ENCODE results near the gene SENP3. TPM values are rescaled to one million over a fixed set of nuclear protein-coding genes. Genes with fewer than 3 reads are reported as not detected.

Gene SENP3
- total RNA-seq, 4 donors from 2014 or later = 40.2 to 53.5 (median 51.6) TPM

DNA sequence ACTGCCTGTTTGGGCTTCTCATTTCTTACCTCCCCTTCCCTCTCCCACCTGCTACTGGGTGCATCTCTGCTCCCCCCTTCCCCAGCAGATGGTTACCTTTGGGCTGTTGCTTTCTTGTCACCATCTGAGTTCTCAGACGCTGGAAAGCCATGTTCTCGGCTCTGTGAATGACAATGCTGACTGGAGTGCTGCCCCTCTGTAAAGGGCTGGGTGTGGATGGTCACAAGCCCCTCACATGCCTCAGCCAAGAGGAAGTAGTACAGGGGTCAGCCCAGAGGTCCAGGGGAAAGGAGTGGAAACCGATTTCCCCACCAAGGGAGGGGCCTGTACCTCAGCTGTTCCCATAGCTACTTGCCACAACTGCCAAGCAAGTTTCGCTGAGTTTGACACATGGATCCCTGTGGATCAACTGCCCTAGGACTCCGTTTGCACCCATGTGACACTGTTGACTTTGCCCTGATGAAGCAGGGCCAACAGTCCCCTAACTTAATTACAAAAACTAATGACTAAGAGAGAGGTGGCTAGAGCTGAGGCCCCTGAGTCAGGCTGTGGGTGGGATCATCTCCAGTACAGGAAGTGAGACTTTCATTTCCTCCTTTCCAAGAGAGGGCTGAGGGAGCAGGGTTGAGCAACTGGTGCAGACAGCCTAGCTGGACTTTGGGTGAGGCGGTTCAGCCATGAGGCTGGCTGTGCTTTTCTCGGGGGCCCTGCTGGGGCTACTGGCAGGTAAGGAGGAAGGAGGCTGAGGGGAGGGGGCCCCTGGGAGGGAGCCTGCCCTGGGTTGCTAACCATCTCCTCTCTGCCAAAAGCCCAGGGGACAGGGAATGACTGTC lies 17.5 kb downstream of the SENP3 start, which contains the start of gene CD68:
Gene CD68 (plus strand): TSS at position 638 of the 833 bp plus-strand sequence. CDS start 40 bp downstream, at position 678.
- H3K9me3 ChIP-seq = no peaks in the 10 kb centered on the region
- TF ChIP-seq EP300 (IDR thresholded peaks at IDR 0.05) (no peak), POLR2AphosphoS5 (IDR thresholded peaks at IDR 0.05) (peak; percentile 19 to 69 (median 32)), CTCF (IDR thresholded peaks at IDR 0.05) (no peak), POLR2A (IDR thresholded peaks at IDR 0.05) (peak in 1 of 2 donors; percentile 58)
- peaks cover 88% of the 10 kb centered on the region for H3K4me1 ChIP-seq
- no peaks in the 10 kb centered on the region for H3K27me3 ChIP-seq
- peak in 1 of 2 donors; percentile 92 for DNase-seq (ENCODE audit: low spot score in 2 of 2)
- peak within 1 kb of the TSS; percentile 60 for H3K4me3 ChIP-seq
- H3K36me3 ChIP-seq = peaks cover 47% of the 10 kb centered on the region
- WGBS = 14% methylated on average over 7 of the region's 7 CpGs
- peak within 1 kb of the TSS; percentile 90 for H3K27ac ChIP-seq

DNA sequence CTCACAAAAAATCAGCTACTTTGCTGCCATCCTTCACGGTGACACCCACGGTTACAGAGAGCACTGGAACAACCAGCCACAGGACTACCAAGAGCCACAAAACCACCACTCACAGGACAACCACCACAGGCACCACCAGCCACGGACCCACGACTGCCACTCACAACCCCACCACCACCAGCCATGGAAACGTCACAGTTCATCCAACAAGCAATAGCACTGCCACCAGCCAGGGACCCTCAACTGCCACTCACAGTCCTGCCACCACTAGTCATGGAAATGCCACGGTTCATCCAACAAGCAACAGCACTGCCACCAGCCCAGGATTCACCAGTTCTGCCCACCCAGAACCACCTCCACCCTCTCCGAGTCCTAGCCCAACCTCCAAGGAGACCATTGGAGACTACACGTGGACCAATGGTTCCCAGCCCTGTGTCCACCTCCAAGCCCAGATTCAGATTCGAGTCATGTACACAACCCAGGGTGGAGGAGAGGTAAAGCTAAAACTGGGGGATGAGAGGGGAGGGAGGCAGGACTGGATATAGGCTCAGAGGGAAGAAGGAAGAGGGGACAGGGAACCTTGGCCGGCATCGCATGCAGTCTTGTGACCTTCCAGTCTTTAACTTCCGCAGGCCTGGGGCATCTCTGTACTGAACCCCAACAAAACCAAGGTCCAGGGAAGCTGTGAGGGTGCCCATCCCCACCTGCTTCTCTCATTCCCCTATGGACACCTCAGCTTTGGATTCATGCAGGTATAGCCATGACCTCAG lies 18.3 kb downstream of the SENP3 start:
- H3K4me3 ChIP-seq = peak overlapping the region; percentile 60

DNA sequence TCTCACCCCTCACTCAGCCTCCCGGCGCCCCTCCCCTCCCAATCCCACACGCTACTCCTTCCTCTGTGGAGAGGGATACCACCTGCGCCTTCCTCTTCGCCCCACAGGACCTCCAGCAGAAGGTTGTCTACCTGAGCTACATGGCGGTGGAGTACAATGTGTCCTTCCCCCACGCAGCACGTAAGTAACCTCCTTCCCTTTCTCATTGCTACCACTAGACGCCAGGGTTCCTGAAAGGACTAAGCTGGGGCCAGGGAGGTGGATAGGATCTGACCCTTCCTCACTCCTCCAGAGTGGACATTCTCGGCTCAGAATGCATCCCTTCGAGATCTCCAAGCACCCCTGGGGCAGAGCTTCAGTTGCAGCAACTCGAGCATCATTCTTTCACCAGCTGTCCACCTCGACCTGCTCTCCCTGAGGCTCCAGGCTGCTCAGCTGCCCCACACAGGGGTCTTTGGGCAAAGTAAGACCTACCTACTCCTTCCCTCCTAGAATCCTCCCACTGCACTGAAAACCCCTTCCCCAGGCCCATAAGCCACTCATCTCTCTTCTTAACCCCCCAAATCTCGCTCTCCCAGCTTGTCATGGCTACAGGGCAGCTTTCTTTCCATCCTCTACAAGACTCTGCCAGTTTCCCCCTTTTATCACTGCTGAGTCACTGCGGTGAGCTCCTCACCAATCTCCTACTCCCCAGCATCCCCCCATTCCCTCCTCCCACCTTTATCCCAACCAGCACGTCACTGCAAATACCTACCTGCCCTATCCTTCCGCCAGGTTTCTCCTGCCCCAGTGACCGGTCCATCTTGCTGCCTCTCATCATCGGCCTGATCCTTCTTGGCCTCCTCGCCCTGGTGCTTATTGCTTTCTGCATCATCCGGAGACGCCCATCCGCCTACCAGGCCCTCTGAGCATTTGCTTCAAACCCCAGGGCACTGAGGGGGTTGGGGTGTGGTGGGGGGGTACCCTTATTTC lies 19.2 kb downstream of the SENP3 start:
- Histone ChIP-seq H3K4me3 (peak overlapping the region; percentile 60), H3K4me1 (peaks cover 87% of the 10 kb centered on the region), H3K36me3 (peaks cover 30% of the 10 kb centered on the region), H3K27ac (peak overlapping the region; percentile 90), H3K27me3 (no peaks in the 10 kb centered on the region), H3K9me3 (no peaks in the 10 kb centered on the region)
- TF ChIP-seq EP300 (IDR thresholded peaks at IDR 0.05) = no peak
- no peak for TF ChIP-seq POLR2A (IDR thresholded peaks at IDR 0.05)
- TF ChIP-seq POLR2AphosphoS5 (IDR thresholded peaks at IDR 0.05) = no peak
- TF ChIP-seq CTCF (IDR thresholded peaks at IDR 0.05) = no peak
- 76% methylated on average over 23 of the region's 23 CpGs for WGBS
- no peak for DNase-seq (ENCODE audit: low spot score in 2 of 2)

More for the DNA sequence above, 18.3 kb downstream of the SENP3 start:
- peak in 1 of 2 donors; percentile 4 for TF ChIP-seq POLR2A (IDR thresholded peaks at IDR 0.05)
- TF ChIP-seq EP300 (IDR thresholded peaks at IDR 0.05) = no peak
- DNase-seq (ENCODE audit: low spot score in 2 of 2) = no peak
- WGBS = 60% methylated on average over 8 of the region's 12 CpGs
- H3K27ac ChIP-seq = peak overlapping the region; percentile 90
- peaks cover 88% of the 10 kb centered on the region for H3K4me1 ChIP-seq
- H3K27me3 ChIP-seq = no peaks in the 10 kb centered on the region
- peaks cover 39% of the 10 kb centered on the region for H3K36me3 ChIP-seq
- no peaks in the 10 kb centered on the region for H3K9me3 ChIP-seq

- no peak for DNase-seq (ENCODE audit: low spot score in 2 of 2)
- peak overlapping the region; percentile 96 for H3K27ac ChIP-seq
- peaks cover 83% of the 10 kb centered on the region for H3K4me1 ChIP-seq
- no peaks in the 10 kb centered on the region for H3K9me3 ChIP-seq
- peak overlapping the region; percentile 60 for H3K4me3 ChIP-seq
- TF ChIP-seq POLR2AphosphoS5 (IDR thresholded peaks at IDR 0.05) (no peak), POLR2A (IDR thresholded peaks at IDR 0.05) (no peak), CTCF (IDR thresholded peaks at IDR 0.05) (no peak), EP300 (IDR thresholded peaks at IDR 0.05) (no peak)
- H3K27me3 ChIP-seq = no peaks in the 10 kb centered on the region
- WGBS = 73% methylated on average over 5 of the region's 36 CpGs
- peaks cover 19% of the 10 kb centered on the region for H3K36me3 ChIP-seq
Measured at GRCh38 chr17:7582396-7583252, 20.9 kb downstream of the SENP3 start.

All from suprapubic skin (tissue), 4 donors.